Measurements from ENCODE around the gene DNAL1.

The DNAL1 gene

GRCh38 chr14:73744874-73745529 lies 100.2 kb downstream of the DNAL1 start:
- no peak for DNase-seq

GRCh38 chr14:73745571-73746519 lies 101.1 kb downstream of the DNAL1 start:
- DNase-seq: no peak

- no peak for DNase-seq
Measured at GRCh38 chr14:73746520-73747378, 102.0 kb downstream of the DNAL1 start.

GRCh38 chr14:73747379-73748211 lies 102.8 kb downstream of the DNAL1 start:
- no peak for DNase-seq

GRCh38 chr14:73748858-73749357 lies 104.1 kb downstream of the DNAL1 start:
- DNase-seq: no peak

- no peak for DNase-seq
Measured at GRCh38 chr14:73749706-73750530, 105.1 kb downstream of the DNAL1 start.

GRCh38 chr14:73750531-73750901 lies 105.7 kb downstream of the DNAL1 start:
- DNase-seq: no peak

GRCh38 chr14:73751157-73751691 lies 106.4 kb downstream of the DNAL1 start:
- DNase-seq: no peak

GRCh38 chr14:73752297-73752992 lies 107.7 kb downstream of the DNAL1 start:
- no peak for DNase-seq

Measured in NCI-H526 (cell line).